ENCODE data around the gene SKAP2. TPM values are rescaled to one million over a fixed set of nuclear protein-coding genes. Genes with fewer than 3 reads are reported as not detected.

Gene SKAP2
- total and polyA plus RNA-seq, 2 of the 13 experiments (the other 11 are each of a cell fraction or from before 2014, with no cell fraction given): 3.6 to 12.9 TPM

GRCh38 chr7:26627221-26627620 is 237.2 kb downstream of the SKAP2 start (continued):
- TF ChIP-seq ZNF180 (CRISPR knock-in tag; IDR thresholded peaks at IDR 0.05; ENCODE audit: borderline replicate concordance, low read depth) (no peak), TARDBP (CRISPR knock-in tag; IDR thresholded peaks at IDR 0.05) (no peak), ELF1 (CRISPR knock-in tag; IDR thresholded peaks at IDR 0.05) (no peak), ZNF879 (CRISPR knock-in tag; IDR thresholded peaks at IDR 0.05) (no peak), ZBTB33 (CRISPR knock-in tag; IDR thresholded peaks at IDR 0.05) (no peak), ZNF839 (CRISPR knock-in tag; IDR thresholded peaks at IDR 0.05; ENCODE audit: borderline replicate concordance) (no peak)

GRCh38 chr7:26626687-26627086 is 237.7 kb downstream of the SKAP2 start:
- no peaks in the 10 kb centered on the region for H3K79me2 ChIP-seq (ENCODE audit: insufficient read depth, low read length)
- DNase-seq (ENCODE audit: low spot score): no peak
- ATAC-seq: no peak
- no peaks in the 10 kb centered on the region for H3K9me3 ChIP-seq (ENCODE audit: low read length)
- no peak overlapping the region for H3K9ac ChIP-seq (ENCODE audit: insufficient read depth, low read depth, low read length)
- H3K4me1 ChIP-seq (ENCODE audit: insufficient read depth, low read length): no peaks in the 10 kb centered on the region
- no peak overlapping the region for H2AFZ ChIP-seq (ENCODE audit: low read length)
- WGBS (ENCODE audit: low lambda C conversion rate): 0% methylated on average over 1 of the region's 2 CpGs
- H3K27ac ChIP-seq (ENCODE audit: extremely low read length, insufficient read depth, low read length): no peak overlapping the region
- intact Hi-C loops (cut with micrococcal nuclease; ENCODE audit: unreplicated experiment): no loop called here
- no peak overlapping the region for H3K4me2 ChIP-seq (ENCODE audit: low read depth, low read length)
- ChIA-PET CTCF (ENCODE audit: low intra/inter-chr PET ratio, low total read pairs) (no interaction called here), POLR2A (no interaction called here)
- in situ Hi-C loops (cut with HindIII; ENCODE audit: extremely low pct_ligation_motif_present, low pct_unique_long_range_greater_than_20kb): no loop called here
- FAIRE-seq: no peak
- peaks cover 1 to 42% of the 10 kb centered on the region in 2 experiments; a peak in 3 of 5 replicates for H3K27me3 ChIP-seq (ENCODE audit: control insufficient read depth in 1 of 2, insufficient read depth in 2 of 2, low read length in 2 of 2)
- H4K20me1 ChIP-seq (ENCODE audit: insufficient read depth, low read length): no peaks in the 10 kb centered on the region
- no peak overlapping the region for H3K4me3 ChIP-seq (replicated peaks in 1 of 3; ENCODE audit: insufficient read depth in 1 of 3, low read depth in 2 of 3, low read length in 3 of 3)
- no TSS peak for BruUV-seq (replicated peaks)
- H3K36me3 ChIP-seq (replicated peaks in 1 of 2; ENCODE audit: control insufficient read depth in 1 of 2, insufficient read depth in 2 of 2, low read length in 2 of 2): no peaks in the 10 kb centered on the region
- TF ChIP-seq SALL2 (CRISPR knock-in tag; IDR thresholded peaks at IDR 0.05) (no peak), BCL6 (CRISPR knock-in tag; IDR thresholded peaks at IDR 0.05) (no peak), PRDM15 (CRISPR knock-in tag; IDR thresholded peaks at IDR 0.05) (no peak), ARID3A (IDR thresholded peaks at IDR 0.05; ENCODE audit: low read depth, low read length) (no peak), XRCC5 (optimal IDR thresholded peaks at IDR 0.05; ENCODE audit: low read length) (no peak), PAXIP1 (CRISPR knock-in tag; conservative IDR thresholded peaks at IDR 0.05) (no peak), ZFY (CRISPR knock-in tag; IDR thresholded peaks at IDR 0.05) (no peak), ZNF230 (CRISPR knock-in tag; IDR thresholded peaks at IDR 0.05) (no peak)
